Activated T-cell treated with anti-CD3 and anti-CD28 coated beads for 4 hours (primary cell): Measurements from ENCODE around the gene SPIN1.
A peak's percentile ranks its signal among the peaks of the same experiment; 100 is the strongest.

Experiments used
- DNase-seq: peaks from one replicate; pipeline ENCODE4 v3.0.0-alpha.2; 2020

Gene SPIN1

DNA sequence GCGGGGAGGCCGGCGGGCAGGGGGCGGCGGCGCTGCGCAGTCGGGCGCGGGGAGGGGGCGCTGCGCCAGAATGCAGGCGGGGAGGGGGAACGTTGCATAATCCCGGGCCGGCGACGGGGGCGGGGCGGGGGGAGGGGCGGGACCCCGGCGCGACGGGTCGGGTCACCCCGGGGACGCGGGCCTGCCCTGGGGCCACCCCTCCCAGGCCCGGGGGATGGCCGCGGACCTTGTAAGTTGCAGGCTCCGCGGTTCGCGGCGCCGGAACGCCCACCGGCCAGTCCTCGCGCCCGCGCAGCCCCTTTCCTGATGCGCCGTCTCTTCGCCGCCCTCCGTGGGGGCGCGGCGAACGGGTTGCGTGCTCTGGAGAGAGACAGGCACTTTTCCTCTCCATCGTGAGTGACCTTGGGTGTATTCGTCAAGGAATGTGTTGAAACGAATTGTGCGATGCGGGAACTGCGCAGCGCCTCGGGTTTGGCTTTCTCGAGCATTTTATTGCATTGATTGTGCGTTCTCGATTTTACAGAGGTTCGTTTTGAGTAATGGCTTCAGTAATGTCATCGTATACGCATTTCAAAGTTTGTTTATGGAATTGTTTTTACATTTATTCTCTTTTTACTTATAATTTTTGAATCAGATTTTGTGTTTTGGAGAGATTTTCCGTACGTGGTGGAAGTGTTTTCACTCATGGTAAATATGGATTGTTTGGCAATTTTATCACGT lies 802 bp downstream of the SPIN1 start:
- DNase-seq = peak; percentile 22

DNA sequence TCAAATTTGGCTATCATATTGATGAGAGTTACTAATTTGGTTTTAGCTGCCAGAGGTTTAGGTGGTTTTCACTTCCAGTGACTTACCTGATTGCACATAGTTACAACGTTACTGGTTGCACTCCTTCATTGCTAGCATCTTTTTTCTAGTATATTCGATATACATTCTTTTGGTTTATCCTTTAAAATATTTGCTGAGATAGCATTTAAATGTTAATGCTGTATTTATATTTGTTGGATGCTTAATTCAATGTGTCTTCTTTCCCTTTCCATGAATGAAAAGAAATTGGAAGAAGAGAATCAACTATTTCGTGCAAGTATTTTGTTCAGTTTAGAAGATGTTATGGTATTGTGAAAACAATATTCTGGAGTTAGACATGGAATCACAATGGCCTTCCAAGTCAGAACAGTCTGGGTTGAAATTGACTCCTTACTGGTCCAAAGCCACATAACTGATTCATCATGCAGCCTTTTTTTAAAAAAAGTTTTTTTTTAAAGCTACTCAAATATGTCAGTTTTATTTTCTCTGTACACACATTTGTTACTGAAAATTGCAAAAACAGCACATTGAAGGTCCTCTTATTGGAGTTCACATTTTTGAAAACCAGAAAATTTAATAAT lies 2.2 kb downstream of the SPIN1 start:
- no peak for DNase-seq

DNA sequence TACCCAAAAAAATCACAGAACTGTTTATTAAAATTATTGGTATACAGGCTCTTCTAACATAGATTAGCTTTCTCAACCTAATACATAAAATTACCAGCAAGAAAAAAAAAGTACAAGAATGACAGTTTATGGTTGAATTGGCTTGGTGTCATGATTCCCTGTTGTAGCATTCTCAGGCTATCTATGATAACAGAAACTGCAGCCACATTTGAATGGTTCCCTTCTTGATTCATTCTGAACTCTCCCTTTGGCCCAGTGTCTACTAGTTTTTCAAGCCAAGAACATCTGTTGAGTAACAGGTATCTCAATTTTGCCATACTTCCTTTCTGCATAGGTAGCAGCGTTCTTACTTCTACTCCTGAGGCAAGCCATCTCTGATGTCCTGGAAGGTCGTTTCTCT lies 3.0 kb downstream of the SPIN1 start:
- no peak for DNase-seq

DNA sequence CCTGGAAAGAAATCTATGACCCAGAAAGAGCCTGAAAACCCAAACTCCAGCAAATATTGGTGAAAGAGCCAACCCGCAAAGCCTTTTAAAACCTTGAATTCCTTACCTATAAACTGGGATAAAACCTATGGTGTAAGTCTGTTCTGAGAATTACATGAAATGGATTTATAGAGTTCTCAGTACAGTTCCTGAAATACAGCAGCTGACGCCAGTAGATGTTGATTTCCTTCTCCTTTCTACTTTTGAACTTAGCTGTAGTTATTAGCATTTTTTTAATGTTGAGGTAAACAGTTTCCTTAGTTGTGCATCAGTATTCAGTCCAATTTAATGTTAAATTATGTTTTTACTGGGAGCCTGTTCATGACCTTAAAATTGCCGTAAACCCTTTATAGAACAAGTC lies 3.7 kb downstream of the SPIN1 start:
- DNase-seq = no peak

DNA sequence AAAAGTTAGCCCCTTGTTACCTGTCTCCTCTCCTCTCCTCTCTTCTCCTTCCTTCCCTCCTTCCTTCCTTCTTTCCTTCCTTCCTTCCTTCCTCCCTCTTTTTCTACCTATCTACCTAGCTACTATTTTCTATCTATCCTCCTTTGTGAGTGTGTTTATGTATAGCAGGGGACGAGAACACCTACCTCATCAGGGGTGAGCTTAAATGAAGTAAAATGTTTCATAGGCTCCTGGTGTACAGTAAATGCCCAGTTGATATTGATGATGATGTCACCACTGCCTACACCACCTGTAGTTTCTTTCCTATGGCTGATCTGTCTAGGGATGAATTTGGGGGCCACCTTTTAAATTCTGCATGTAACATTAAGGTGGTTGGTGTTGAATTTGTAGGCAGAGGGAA lies 4.3 kb downstream of the SPIN1 start:
- DNase-seq = no peak

DNA sequence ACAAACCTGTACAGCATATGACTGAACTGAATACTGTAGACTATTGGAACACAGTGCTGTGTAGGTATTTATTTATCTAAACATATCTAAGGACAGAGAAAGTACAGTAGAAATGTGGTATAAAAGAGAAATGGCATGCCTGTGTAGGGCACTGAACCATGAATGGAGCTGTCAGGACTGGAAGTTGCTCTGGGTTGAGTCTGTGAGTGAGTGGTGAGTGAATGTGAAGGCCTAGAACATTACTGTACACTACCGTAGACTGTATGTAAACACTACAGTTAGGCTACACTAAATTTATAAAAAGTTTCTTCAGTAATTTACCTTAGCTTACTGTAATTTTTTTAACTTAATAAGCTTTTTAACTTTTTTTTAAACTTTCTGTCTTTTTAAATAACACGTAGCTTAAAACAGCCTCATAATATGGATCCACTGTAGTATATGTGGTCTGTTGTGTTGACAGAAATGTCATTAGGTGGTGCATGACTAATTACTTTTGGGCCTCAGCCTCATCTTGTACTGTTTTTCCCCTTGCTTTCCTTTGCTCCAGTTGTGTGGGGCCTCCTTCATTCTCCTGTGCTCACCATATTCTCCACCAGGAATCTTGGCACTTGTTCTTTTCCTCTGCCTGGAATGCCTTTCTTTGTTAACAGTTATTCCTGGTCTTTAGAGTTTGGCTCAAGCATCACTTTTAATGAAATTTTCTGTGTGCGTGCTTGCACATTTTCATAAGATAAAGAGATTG lies 8.8 kb downstream of the SPIN1 start:
- DNase-seq = no peak

DNA sequence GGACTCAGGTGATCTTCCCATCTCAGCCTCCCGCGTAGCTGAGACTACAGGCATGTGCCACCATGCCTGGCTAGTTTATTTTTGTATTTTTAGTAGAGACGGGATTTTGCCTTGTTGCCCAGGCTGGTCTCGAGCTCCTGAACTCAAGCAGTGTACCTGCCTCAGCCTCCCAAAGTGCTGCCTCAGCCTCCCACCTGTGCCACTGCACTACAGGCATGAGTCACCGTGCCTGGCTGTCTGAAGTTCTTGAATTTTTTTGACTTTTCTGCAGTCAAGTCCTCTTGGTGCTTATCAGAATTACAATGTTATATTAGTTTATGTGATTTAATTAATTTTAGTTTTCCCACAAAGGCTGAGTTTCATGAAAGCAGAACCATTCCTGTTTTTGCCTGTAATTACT lies 9.8 kb downstream of the SPIN1 start:
- DNase-seq = no peak

DNA sequence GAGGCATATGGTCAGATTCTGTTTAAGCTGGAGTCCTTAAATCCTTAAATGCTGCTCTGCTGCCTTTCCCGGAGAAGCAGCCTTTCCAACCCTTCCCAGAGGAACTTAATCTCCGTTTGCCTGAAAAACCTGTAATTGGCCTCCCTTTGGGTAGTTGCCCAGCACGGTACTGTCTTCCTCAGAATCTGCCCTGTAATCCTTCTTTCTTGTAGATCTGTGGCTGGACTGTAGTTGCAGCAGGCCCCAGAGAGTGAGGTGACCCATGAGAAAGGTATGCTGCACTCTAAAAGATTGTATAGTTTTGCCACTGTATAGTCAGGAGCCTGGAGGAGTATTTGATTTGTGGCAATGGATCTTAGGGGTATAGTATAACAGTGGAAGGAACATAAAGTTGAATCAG lies 11.7 kb downstream of the SPIN1 start:
- no peak for DNase-seq

DNA sequence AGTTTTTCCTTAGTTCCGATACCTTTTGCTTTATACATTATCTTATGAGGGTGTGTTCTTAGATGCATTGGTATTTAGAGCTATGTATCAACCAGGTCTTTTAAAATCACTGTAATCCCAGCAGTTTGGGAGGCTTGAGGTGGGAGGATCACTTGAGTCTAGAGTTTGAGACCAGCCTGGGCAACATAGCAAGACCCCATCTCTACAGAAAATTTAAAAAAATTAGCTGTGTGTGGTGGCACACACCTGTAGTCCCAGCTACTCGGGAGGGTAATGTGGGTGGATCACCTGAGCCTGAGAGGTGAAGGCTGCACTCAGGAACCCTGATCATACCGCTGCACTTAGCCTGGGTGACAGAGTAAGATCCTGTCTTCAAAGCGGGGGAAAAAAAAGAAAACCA lies 15.1 kb downstream of the SPIN1 start:
- DNase-seq = no peak

DNA sequence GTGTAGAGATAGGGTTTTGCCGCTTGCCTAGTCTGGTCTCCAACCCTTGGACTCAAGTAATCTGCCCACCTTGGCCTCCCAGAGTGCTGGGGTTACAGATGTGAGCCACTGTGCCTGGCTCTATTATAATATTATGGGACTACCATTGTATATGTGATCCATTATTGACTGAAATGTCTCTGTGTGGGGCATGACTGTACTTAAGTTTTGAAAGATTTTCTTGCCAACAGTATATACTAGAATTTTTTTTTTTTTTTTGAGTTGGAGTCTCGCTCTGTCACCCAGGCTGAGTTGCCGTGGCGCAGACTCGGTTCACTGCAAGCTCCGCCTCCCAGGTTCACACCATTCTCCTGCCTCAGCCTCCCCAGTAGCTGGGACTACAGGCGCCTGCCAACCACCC lies 17.8 kb downstream of the SPIN1 start:
- no peak for DNase-seq

DNA sequence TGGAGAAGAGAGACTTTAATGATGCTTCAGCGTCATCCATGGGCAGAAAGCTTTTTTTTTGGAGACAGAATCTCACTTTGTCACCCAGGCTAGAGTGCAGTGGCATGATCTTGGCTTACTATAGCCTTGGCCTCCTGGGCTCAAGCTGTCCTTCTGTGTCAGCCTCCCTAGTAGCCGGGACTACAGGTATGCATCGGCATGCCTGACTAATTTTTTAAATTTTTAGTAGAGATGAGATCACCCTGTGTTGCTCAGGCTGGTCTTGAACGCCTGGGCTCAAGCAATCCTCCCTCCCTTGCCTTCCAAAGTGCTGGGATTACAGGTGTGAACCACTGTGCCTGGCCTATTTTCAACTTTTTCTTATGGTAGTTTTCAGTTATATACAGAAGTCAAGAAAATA lies 23.2 kb downstream of the SPIN1 start:
- no peak for DNase-seq

DNA sequence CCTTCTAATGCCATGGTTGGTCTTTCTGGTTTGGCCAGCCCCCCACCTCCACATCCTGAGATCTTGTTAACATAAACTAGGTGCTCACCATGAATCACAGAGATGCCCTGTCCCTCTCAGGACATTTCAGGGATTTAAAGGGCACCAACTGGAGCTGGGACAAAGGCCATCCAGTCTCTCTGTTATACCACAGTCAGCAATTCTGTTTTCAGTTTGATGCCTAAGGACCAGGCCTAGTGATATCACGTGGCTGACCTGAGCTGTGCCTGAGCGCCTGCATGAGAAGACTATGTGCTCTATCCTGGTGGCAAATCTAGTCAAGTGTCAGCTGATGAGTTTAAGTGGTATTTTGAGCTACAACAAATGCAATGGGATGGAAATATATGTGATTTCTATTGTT lies 26.1 kb downstream of the SPIN1 start:
- DNase-seq = no peak

DNA sequence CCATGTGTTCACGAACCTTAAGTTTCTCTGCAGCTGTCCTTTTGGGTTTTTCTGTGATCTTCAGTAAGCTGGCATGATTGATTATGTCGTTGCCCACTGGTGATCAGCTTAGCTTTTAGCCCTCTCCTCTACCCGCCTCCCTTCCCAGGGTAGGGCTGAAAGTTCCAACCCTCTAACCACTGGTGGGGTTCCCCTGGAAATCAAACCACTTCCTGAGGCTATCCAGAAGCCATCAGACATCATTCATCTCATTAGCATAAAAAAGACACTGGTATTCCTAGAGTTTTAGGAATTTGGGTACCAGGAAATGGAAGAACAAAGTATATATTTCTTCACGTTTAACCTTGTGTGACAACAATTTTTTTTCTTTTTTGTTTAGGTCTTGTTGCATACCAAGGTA lies 29.8 kb downstream of the SPIN1 start:
- DNase-seq = no peak

DNA sequence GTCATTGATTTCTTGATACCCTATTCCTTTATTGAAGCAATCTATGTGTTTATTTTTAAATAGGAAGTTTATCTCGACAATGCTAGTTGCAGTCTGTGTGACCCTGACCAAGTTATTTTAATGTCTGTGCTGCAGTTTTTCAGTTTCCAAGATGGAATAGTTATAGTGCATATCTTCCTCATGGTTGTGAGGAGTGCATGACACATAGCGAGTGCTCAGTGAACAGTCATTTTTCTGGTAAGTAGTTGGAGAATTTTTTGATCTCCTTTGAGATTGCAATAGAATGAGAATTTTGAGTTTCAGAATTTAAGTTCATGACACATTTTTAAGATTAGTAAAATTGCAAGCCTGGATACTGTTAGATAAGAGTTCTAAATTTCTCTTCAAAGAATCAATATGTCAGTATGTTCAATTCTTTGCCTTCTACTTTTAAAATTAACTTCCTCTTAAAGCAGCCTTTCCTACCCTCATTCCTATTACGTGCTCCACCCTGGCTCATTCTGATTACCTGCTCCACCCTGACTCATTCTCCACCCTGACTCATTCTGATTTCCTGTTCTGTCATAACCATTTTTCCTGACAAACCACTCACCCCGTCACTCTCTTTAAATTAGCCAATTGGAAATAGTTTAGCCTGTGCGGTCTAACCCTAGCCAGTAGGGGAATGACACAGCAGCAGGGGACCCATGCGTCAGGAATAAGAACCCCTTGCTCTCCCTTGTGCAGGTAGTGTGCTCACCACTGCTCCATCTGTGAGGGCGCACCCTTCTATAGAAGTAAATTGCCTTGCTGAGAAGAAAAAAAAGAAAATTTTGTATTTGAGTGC lies 30.7 kb downstream of the SPIN1 start:
- no peak for DNase-seq

DNA sequence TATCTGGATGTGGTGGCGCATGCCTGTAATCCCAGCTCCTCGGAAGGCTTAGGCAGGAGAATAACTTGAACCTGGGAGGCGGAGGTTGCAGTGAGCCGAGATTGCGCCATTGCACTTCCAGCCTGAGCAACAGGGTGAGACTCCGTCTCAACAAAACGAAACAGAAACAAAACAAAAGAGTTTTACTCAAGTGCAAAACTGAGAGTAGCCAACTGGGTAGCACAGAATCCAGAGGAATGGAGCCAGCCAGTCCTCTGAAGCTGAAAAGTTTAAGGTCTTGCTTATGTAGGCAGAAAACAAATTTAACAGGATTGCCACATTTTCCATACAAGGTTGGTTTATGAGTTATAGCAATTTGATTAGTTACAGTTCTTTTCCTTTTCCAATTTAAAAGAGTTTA lies 32.0 kb downstream of the SPIN1 start:
- DNase-seq = no peak

DNA sequence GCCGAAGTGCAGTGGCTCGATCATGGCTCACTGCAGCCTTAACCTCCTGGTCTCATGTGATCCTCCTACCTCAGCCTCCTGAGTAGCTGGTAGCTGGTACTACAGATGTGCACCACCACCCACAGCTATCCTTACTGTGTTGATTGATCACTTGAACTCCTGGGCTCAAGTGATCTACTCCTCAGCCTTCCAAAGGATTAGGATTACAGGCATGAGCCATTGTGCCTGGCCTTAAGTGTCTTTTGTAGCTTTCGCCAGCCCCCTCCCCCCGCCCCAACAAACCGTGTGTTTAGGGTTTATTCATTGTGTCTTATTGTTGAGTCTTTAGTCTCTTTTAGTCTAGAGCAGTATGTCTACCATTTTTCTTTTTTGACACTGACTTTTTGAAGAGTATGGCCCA lies 33.1 kb downstream of the SPIN1 start:
- no peak for DNase-seq

DNA sequence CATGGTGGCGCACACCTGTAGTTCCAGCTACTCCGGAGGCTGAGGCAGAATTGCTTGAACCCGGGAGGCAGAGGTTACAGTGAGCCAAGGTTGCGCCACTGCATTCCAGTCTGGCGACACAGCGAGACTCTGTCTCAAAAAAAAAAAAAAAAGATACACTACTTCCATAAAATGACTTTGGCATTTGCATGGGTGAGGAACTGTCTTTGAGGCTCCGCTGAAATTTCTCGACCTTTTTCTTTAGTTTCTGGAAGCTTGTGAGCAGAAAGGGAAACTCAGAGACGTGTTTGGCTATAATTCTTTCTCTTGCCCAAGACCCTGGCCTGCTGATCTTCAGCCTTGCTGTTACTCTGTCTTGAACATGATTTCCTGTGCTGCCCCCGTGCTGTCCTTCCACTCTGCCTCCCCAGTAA lies 37.3 kb downstream of the SPIN1 start:
- no peak for DNase-seq

DNA sequence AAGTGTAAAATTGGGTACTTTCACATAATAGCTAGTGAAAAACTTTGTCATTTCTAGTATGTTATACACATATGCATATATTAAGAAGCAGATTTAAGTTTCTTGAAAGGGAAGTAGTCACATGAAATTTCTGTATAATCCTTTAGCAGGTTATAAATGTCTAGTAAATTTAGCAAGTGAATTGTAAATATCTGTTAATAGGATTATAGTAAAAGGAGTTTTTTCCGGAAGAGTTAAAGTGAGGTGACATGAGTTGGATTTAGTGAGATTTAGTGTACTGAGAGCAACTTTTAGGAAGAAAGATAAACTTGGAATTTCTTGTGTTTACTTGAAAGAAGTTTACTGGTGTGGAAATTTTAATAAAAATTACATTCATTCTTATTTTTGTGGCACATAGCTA lies 38.4 kb downstream of the SPIN1 start:
- no peak for DNase-seq

DNA sequence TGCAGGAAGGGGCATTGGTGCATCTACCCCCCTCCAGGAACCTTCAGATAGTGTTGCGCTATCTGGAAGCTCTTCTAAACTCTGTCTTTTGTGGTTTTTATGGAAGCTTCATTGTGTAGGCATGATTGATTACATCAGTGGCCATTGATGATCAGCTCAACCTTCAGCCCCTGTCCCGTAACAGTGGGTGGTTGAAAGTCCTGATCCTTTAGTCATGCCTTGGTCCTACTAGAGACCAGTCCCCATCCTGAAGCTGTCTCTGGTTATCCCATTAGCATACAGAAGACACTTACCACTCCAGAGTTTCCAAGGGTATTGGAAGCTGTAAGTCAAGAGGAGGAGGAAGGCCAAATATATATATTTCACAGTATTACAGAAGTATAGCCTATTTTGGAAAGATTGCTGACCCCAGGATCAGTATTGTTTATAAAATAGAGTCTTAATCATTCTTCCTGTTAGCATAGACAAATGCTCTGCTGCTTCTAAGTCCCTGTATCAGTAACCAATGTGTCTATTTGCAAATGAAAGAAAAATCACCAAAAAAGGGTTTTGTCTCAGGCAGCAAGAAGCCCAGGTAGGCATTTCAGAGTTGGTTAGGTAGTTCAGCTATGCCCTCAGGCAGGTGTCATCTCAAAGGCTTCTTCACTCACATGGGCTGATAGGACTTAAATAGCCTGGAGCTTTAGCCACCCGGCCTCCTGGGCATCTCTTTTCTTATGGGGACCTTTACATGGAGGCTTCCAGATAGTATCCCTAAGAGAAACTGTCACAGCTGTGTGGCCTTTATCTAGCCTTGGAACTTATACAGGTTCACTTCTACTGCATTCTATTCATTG lies 41.6 kb downstream of the SPIN1 start:
- DNase-seq = no peak

DNA sequence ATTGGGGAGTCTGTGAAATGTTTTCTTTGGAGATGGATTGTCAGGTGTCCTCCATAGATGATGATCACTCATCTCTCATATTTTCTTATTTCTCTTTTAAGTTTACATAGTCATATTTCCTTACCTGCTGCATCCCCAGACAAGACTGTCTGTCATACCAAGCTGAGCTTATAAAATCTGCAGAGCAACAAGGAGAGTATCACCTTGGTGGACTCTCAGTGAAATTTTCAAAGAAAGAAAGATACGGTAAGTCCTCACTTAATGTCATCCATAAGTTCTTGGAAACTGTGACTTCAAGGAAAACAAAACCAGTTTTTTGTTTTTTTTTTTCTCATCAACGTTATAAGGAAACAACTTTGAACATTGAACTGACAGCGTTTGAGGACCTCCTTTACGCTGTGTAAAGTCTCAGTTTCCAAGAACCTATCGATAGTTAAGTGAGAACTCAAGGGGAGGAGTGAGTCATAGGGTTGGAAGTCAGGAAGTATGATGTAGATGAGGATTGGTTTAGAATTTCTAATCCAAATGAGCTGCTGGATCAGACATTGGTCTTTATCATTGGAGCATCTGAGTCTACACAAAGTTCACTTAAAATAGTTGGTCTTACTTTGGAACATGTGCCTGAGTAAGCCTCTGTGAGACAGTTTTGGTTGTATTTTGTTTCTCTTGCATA lies 45.5 kb downstream of the SPIN1 start:
- no peak for DNase-seq

DNA sequence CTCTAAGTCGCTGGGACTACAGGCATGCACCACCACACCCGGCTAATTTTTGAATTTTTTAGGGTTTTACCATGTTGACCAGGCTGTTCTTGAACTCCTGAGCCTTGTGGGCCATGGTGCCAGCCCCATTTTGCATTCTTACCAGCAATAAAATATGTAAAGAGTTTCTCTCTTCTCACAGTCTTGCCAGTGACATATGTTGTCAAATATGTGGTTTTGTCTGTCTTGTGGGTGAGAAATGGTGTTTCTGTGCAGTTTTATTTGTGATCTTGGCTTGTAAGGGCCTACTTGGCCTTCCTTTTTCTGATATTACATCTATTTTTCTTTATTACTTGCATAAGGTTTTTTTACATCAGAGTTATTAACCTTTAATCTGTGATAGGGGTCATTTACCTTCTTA lies 47.1 kb downstream of the SPIN1 start:
- no peak for DNase-seq

DNA sequence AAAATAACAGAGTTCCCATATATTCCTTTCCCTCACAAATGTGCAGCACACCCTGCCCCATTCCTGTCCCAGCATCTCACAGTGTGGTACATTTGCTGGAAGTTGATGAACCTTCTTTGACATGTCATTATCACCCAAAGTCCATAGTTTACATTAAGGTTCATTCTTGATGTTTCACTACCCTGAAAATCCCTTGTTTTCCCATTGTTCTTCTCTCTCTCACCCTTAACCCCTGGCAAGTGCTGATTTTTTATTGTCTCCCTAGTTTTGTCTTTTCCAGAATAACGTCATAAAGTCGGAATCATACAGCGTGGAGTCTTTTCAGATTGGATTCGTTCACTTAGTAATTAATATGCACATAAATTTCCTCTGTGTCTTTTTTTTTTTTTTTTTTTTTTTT lies 48.1 kb downstream of the SPIN1 start:
- no peak for DNase-seq
